ENCODE results near the gene UGT2B15.

- no peak for TF ChIP-seq CTCF (IDR thresholded peaks at IDR 0.05)
- no peak for TF ChIP-seq EZH2phosphoT487 (IDR thresholded peaks at IDR 0.05)
- no peak for TF ChIP-seq EZH2 (IDR thresholded peaks at IDR 0.05)
These were observed 23.0 kb upstream of the UGT2B15 start for GRCh38 chr4:68693325-68694075.

All from neural progenitor cell (in vitro differentiated cells).